Fibroblast of the aortic adventitia (primary cell): ENCODE results near the gene JAML. TPM values are rescaled to one million over a fixed set of nuclear protein-coding genes. Genes with fewer than 3 reads are reported as not detected.
"Not testable (repeated sequence)": the region's sequence is repeated elsewhere in the genome, so short reads cannot be mapped to it uniquely, and the experiment has no call there.

Experiments used
- DNase-seq: peaks from one replicate; pipeline ENCODE4 v3.0.0-alpha.2; 2010; ENCODE audit warnings: low read depth
- H3K4me3 ChIP-seq: 2 replicates; pipeline ENCODE4 v1.5.1; 2011; ENCODE audit warnings: low read depth, mild to moderate bottlenecking, control low read depth, low read length, moderate library complexity
- CTCF ChIP-seq: IDR thresholded peaks from 2 replicates; pipeline ENCODE4 v1.5.1; 2011; ENCODE audit warnings: mild to moderate bottlenecking, low read length, control low read depth, inconsistent platforms; ENCODE audit not compliant: insufficient read depth
- total RNA-seq: library from RNA; depleted of rRNA; stranded (reverse); fragments of >200 nt; gene quantifications from 2 replicates; pipeline ENCODE4 v1.2.3, GENCODE V29; 2012; ENCODE audit warnings: low replicate concordance

The JAML gene
- total RNA-seq, 1 donor, result not detected

DNA sequence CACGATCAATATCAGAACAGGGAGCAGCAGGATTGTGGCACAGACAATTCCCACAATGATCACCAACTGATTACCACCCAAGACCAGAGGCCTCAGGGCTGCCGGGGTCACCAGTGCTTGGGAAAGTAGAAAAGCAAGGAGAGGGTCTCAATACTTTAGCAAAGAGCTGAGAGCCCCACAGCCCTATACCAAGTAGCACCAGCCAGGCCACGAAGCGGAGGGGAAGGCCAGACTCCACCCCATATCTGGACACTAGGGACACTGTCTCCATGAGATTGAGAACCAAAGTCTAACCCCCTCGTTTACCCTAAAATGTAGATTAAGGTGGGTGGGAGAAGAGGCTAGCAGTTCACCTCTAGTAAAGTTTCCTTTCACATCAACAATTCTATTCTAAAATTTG, 24.3 kb downstream of the JAML start:
- no peak for TF ChIP-seq CTCF
- no peak overlapping the region for H3K4me3 ChIP-seq
- DNase-seq, result no peak

DNA sequence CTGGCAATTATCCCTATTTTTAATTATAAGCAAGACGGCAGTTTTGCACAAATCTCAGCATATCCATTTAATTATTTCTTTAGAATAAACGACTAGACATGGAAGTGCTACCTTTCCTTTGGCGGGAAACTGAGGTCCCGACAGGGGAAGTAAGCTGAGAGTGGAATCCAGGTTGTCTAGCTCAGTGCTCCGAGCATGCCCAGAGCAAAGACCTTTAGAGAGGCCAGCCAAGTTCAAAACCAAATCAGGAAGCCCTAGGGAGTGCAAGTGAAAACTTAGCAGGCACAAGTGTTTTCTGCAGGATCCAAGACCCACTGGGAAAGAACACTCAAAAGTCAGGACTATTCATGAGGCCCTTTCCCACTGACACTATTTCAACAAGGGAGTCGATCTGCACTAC, 25.7 kb downstream of the JAML start:
- TF ChIP-seq CTCF, result no peak
- no peak for DNase-seq
- H3K4me3 ChIP-seq, result no peak overlapping the region

DNA sequence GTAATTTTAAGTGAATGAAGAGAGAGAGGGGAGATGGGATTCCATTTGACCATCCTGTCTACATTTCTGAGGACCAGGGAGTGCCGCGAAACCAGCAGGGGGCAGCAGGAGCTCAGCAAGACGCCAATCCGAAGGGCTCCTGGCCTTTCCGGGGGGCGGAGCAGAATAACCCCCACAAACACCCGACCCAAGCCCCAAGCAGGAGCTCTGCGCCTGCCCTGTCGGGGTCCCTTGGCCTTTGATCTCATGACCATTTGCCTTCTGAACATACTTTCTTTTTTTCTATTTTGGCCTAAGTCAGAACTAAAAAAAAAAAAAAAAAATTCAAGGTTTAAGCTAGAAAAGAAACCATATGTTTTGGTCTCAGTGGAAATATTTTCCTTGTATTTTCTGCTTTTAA, 26.4 kb downstream of the JAML start:
- TF ChIP-seq CTCF, result peak; percentile 95
- H3K4me3 ChIP-seq, result peak overlapping the region; percentile 33
- peak; percentile 67 for DNase-seq

- H3K4me3 ChIP-seq, result no peak overlapping the region
- TF ChIP-seq CTCF, result no peak
- peak; percentile 94 for DNase-seq
Measured at GRCh38 chr11:118194835-118195627, 29.8 kb downstream of the JAML start.

DNA sequence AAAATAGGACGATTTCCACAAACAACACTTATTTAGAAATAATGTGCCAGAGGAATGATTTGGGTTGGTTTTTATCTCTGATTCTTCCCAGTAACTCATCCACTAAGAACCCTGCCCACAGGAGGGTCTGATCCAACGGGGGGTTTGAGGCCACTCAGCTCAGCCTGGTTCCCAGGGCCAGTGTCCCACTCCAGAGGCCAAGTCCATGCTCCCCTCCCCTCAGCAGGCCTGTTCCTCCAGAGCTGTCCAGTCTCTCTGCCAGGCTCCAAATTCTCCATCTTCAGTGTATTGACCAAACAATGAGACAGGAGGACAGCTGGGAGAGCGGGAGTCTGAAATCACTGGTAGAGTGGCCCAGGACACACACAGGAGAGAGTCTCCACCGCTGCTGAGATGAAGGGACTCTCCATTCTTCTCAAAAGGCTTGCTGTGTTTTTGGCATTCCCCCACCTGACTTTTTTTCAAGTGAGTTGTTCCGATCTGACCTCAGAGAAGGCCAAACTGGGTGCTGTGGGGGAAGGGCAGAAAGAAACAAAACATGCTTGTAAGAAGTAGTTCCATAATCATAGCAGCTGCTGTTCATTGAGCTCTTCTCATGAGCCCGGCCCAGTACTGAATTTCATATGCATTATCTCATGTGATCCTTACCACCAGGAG, 30.8 kb downstream of the JAML start:
- DNase-seq, result no peak
- H3K4me3 ChIP-seq, result no peak overlapping the region
- TF ChIP-seq CTCF, result no peak

GRCh38 chr11:118192817-118193216, 32.0 kb downstream of the JAML start:
- not testable (repeated sequence) for H3K4me3 ChIP-seq, DNase-seq

DNA sequence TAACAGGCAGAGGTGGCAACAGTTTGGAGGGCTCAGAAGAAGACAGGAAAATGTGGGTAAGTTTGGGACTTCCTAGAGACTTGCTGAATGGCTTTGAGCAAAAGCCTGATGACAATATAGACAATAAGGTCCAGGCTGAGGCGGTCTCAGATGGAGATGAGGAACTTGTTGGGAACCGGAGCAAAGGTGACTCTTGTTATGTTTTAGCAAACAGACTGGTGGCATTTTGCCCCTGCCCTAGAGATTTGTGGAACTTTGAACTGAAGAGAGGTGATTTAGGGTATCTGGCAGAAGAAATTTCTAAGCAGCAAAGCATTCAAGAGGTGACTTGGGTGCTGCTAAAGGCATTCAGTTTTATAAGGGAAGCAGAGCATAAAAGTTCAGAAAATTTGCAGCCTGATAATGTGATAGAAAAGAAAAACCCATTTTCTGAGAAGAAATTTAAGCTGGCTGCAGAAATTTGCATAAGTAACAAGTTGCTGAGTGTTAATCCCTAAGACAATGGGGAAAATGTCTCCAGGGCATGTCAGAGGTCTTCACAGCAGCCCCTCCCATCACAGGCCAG, 33.8 kb downstream of the JAML start:
- not testable (repeated sequence) for H3K4me3 ChIP-seq, DNase-seq
